GM21447 (cell line): ENCODE measurements around the gene DNAI7.

Source experiments
- ATAC-seq: cut with Tn5 transposase; IDR thresholded peaks from one replicate; pipeline ENCODE4 v1.9.1; 2021; ENCODE audit not compliant: unreplicated experiment

DNAI7 gene

DNA sequence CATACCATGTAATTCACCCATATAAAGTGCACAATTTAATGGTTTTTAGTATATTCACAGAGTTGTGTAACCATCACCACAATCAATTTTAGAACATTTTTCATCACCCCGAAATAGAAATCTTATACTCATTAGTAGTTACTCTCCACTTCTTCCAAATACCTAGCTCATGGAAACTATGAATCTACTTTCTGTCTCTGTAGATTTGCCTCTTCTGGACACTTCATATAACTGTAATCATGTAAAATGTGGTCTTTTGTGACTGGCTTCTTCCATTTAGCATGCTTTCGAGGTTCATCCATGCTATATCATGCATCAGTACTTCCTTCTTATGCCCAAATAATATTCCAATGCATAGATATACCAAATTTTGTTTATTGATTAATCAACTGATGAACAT, 10.8 kb downstream of the DNAI7 start:
- ATAC-seq = no peak

DNA sequence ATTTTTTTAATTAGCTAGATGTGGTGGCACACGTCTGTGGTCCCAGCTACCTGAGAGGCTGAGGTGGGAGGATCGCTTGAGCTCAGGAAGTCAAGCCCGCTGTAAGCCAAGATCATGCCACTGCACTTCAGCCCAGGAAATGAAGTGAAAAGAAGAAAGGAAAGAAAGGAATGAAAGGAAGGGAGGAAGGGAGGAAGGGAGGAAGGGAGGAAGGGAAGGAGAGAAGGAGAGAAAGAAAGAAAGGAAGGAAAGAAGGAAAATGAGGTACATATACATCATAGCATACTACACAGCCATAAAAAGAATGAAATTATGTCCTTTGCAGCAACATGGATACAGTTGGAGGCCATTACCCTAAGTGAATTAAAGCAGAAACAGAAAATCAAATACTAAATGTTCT, 12.2 kb downstream of the DNAI7 start:
- no peak for ATAC-seq

DNA sequence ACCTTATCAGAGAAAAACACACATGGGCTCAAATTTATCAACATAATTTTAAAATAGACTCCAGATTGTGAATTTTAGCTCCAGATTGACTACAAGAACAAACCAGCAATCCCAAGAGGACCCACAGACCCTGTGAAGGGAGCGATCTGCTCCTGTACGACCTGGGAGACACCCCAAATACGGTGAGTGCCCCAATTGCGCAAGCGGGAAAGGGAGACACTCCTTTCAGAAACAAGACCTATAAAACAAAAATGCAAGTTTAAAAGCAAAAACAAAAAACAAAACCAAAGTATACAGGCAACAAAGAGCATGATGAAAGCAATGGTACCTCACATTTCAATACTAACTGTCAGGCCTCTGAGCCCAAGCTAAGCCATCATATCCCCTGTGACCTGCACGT, 32.1 kb downstream of the DNAI7 start:
- ATAC-seq = no peak

DNA sequence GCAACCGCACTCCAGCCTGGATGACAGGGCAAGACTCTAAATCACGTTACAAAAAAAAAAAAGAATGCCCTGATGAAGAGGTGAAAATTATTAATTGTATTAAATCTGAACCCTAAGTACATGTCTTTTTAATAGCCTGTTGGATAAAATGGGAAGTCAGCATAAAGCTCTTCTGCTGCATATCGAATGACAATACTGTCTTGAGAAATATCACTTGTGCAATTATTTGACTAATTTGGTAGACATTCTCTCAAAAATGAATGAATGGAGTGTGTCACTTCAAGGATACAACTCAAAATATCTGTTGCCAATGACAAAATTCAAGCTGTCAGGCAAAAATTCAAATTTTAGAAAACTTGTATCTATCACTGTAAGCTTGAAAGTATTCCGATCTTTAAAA, 38.9 kb downstream of the DNAI7 start:
- ATAC-seq = no peak

DNA sequence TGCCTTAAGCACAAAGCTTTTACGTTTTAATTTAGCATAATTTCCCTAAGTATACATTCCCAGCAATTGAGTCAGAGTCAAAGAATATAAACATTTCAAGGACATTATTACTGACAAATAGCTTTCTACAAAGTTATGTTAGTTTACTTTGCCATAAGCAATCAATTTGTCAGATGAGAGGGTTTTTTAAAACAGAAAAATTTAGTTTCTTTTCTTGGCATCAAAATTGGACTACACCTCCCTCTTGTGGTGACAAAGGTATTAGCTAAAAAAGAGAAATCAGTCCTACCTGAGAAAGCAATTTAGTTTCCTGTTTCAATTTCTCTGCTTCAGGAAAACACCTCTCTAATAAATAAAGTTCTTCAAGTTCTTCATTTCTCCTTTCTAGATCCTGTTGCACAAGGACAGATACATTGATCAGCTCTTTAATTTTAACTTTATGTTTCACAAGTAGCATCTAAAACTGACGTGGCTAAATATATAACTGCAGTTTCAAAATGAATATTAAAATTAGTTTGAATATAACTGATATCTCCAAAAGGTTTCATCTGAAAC, 39.9 kb downstream of the DNAI7 start:
- peak; percentile 47 for ATAC-seq

DNA sequence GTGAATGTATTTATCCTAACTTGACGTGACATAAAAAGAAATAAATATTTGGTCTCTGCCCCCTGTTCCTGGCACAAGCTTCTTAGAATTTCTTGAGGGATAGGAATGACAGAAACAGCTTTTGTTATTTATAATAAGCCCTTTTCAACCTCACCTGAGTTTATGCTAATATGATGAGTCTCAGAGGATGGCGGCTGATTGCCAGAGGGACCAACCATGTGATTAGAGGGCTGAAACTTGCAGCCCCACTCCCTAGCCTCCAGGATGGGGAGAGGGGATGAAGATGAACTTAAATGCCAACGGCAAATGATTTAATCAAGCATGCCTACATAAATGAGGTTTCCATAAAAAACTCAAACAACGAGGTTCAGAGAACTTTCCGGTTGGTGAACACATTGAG, 42.9 kb downstream of the DNAI7 start:
- ATAC-seq = no peak

DNA sequence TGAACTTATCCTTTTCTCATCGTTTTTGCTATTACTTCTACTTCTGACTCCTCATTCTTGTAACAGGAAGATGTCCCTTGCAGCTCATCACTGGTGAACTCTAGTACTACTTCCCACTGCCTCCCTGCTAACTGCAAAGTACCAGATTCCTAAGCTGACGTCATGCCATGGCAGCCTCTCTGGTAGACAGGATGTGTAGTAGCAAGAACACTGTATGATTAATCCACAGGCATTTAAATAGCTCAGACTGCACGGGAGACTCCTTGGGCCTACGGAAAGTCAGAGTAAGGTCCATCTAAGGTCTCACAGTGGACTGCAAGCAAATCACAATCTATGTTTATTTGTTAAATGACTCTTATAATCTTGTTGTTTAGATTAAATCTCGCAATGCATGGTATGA, 43.5 kb downstream of the DNAI7 start:
- ATAC-seq = no peak

DNA sequence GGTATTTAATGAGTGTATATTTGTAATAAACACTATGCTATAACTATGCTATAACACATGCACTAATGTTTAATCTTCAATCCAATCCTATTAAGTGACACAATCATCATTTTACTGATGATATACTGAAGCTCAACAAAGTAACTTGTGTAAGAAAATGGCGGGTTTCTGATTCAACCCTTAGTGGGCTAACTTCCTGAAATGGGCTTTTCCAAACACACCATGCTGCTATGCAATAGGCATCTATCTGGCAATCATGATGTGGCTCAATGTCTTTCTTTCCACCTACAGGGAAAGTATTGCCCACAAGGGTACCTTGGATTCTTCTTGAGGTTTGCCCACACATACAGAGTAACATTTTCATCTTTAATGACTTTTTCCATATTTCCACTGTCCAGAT, 48.3 kb downstream of the DNAI7 start:
- no peak for ATAC-seq

DNA sequence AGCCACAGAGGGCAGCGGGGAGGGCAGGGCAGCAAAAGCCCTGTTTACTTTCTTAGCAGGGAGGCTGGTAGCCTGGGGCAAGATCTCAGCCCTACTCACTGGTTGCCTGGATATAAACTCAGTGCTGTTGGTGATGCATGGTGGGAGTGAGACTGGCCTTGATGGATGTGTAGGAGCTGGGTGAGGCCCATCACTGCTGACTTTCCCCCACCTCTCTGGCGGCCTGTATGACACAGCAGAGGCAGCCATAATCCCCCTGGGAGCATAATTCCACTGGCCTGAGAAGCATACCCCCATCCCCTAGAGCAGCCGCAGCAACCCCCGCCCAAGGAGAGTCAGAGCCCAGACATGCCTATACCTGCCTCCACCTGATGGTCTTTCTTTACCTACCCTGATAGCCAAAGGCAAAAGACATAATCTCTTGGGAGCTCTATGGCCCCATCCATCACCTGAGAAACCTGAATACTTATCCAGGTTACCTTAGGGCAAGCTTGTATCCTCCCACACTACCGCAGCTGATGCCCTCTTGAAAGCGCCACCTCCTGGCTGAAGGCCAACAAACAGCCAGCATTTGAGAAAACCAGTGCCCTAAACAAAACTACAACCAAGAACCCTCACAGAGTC, 59.3 kb downstream of the DNAI7 start:
- no peak for ATAC-seq

DNA sequence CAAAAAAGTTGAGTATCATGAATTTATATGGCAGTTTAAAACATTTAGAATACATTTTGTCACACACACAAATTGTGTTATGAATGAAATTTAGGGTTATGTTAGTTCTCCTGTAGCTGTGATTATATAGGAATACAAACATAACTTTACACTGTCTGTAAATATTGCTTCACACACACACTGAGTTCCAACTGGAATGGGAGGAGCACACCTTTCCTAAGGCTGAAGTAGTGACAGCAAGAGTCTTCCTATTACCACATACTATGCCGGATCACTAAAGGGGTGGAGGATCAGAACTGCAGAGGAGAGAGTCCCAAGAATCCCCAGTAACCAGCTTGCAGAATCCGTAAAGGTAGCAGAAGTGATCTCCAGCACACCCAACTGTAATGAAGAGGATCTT, 63.7 kb downstream of the DNAI7 start:
- ATAC-seq = no peak

DNA sequence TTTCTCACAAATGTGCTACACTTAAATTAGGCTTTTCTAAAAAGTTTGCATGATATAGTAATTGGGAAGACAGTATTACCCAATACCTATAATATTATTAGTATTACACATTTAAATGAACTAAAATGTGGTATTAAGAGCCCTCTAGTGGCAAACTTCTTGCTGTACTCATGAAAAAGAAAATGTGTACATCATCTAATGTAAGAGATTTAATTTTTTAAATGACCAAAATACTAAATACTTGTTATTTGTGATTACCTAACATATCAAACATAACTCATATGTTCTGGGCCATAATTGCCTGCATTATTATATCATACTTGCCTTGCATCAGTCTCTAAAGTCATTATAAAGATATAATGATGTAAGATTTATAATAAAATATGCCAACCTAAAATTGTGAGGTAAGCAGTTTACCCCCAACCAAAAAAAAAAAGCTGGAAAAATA, 64.2 kb downstream of the DNAI7 start:
- no peak for ATAC-seq

DNA sequence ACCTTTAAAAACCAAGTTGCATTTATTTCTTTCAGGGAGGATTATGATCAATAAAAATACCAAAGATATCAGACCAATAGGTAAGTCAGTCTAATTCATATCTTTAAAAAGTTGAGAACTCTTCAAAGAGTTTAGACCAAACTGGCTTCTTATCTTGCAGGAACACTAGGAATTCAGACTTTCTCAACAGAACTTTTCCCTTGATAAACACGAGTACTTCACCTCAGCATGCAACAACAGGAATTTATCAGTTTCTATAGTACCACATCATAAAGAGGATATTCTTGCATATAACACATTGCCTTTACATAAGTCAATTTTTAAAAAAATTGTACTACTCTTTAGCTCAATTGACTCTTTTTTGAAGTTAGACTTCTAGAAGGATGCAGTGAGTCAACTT, 68.2 kb downstream of the DNAI7 start:
- ATAC-seq = no peak

DNA sequence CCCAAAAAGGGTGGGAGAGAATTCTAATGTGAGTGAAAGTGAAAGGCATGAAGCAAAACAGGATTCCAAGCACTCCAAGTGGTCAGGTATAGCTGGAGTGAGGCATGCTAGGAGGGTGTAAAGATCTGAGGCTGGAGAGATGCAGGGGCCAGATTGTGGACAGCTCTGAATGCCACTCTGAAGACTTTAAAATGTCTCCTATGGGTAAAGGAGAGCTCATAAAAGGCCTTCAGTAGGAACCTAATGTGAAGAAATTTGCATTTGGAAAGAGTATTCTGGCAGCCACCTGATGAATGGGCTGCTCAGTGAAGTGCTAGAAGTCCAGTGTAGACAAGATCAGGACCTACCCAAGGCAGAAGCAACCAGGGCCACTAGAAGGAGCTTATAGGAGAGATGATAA, 68.9 kb downstream of the DNAI7 start:
- ATAC-seq = no peak

DNA sequence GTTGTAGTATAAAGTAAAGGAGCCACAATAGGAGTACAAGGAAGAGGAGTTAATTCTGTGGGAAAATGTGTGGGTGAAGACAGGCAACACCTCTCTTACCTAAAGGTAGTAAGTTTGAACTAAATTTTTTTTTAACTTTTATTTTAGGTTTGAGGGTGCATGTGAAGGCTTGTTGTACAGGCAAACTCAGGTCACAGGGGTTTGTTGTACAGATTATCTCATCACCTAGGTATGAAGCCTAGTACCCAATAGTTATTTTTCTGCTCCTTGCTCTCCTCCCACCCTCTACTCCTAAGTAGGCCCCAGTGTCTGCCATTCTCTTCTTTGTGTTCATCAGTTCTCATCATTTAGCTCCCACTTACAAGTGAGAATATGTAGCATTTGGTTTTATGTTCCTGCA, 70.5 kb downstream of the DNAI7 start:
- ATAC-seq = no peak

DNA sequence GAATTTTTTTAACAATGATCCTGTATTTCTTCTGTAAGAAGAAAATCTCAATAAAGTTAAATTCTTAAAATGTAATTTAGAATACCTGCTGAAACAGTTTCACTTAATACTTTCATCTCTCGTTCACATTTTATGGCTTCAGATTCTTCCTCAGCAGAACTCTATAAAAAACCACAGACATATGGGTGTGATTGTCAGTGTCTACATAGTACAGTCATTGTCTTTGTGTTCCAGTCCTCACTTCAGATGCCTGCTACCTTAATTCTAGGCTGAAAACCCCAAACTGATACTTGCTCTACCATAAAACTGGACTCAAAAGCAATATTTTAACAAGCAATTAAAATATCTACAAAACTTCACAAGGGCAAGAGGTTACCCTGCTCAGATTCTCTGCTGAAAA, 71.8 kb downstream of the DNAI7 start:
- ATAC-seq = no peak

DNA sequence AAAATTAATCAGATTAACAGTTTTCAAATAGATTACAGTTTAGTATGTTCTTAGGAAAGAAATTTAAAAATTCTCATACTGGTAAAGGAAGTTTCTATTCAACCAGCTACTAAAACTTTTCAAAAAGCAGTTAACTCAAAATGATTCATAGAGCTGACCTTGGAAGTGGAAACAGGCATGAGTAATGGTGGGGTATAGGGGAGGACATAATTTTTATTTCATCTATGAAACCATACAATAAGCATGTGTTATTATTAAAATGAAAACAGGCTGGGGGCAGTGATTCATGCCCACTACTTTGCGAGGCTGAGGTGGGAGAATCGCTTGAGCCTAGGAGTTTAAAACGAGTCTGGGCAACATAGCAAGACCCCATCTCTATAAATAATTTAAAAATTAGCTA, 73.0 kb downstream of the DNAI7 start:
- no peak for ATAC-seq

DNA sequence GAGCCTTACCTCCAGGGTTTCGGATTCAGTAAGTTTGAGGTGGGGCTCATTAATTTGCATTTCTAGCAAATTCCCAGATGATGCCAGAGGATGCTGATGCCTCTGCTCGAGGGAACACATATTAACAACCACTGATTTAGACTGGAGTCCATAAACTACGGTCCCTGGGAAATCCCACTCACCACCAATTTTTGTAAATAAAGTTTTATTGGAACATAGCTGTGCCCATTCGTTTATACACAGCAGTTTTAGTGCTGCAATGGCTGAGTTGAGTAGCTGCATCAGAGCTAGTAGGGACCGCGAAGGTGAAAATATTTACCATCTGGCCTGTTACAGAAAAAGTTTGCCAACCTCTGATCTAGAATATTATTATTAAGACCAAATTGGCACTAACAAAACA, 73.8 kb downstream of the DNAI7 start:
- ATAC-seq = no peak

DNA sequence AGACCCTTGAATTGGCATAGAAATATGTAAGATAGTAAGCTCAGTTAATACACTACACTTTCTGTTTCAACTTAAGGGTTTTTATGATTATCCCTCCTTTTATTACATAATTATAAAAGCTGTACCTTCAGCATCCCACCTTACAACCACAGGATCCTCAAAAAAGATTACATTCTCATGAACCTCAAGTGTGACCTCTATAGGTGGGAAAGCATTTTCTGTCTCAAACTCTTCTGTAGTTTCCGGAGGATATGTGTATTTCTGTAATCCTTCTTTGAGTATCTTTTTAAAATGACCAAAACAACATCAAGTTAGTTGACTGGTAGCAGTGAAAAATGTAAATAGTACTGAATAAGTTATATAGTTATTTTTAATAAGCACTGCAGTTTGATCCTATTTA, 75.9 kb downstream of the DNAI7 start:
- ATAC-seq = no peak

DNA sequence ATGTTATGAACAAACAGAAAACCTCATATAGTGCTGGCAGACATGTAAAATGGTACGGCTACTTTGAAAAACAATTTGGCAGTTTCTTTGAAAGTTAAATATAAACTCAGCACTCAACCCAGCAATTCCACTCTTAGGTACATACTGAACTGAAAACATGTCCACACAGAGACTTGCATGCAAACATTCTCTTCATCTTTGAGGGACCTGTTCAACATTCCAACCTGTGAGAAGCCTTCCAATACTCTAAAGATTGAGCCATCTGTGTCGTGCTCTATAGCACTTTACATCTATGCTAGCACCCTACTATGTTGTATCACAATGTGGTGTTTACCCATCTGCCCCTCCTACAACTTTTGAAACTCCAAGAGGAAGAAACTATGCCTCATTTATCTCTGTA, 79.3 kb downstream of the DNAI7 start:
- no peak for ATAC-seq

DNA sequence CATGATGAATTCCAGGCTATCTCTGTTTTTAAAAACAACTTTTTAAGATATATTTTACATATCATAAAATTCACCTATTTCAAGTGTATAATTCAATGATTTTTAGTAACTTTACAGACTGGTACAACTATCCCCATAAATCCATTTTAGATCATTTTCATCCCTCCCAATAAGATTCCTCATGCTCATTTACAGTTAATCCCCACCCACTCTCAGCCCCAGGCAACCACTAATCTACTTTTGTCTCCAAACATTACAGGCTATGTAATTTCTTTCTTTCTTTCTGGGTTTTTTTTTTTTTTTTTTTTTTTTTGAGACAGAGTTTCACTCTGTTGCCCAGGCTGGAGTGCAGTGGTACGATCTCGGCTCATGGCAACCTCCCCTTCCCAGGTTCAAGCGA, 81.3 kb downstream of the DNAI7 start:
- ATAC-seq = no peak

DNA sequence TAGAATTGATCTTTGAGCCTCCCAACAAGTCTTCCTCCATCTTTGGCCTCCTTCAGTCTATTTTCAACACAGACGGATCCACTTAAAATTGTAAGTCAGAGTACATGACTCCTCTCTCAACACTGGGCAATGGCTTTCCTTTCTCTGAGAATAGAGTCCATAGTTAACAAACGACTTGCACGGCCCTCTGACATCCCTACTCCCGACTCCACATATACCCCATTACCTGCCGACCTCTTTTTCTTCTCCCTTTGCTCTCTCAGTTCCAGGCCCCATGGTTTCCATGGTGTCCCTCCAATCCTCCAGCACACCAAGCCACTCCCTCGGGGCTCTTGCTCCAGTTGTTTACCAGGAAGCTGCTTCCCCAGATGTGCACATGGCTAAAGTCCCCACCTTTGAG, 84.7 kb downstream of the DNAI7 start:
- ATAC-seq = no peak

DNA sequence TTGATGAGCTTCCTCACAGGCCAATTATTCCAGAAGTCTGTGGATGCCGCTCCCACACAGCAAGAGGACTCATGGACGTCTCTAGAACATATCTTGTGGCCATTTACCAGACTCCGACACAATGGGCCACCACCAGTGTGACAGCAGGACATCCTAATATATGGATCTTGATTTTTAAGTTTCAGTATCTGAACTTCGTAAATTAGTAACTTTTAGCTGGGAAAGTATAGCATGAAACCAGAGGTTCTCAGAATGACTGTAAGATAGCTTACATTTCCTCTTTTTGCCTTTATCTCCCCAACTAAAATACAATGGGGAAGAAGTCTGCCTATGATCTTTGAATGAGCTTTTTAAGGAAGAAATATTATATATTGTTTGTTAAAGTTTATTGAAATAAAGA, 87.0 kb downstream of the DNAI7 start:
- ATAC-seq = peak; percentile 97

DNA sequence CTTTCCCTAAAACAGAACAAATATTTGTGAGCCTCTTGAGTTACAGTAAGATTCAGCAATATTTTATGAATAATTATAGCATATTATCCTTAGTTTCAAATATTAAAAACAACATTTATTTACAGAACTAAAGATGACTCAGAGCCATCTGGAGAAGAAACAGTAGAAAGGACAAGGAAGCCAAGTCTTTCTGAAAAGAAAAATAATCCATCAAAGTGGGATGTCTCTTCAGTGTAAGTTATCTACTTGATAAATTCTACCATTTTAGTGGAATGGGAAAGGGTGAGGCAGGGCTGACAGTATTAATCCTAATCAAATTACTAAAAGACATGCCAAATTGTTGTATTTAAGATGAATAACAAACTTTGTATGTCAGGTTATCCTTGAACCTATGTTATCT, 88.1 kb downstream of the DNAI7 start:
- no peak for ATAC-seq
